Body of pancreas (tissue), 4 donors: ENCODE data around the gene RNF11. TPM values are rescaled to one million over a fixed set of nuclear protein-coding genes. Genes with fewer than 3 reads are reported as not detected.

Experiments used
- ATAC-seq: fragments of 150-250 bp; one replicate; pipeline ENCODE4 v1.9.1; 2016
- DNase-seq, 4 donors: peaks; one replicate each; pipeline ENCODE4 v3.0.0-alpha.2; 2019
- H3K27ac ChIP-seq, 4 donors: fragments of 200-600 bp; sonication (generic); 1 replicate in 3 of 4; 2 replicates in 1 of 4; pipeline versions ENCODE4 v1.5.1 to v1.6.1; 2016 to 2019; ENCODE audit warnings: mild to moderate bottlenecking in 1 of 4, mixed read lengths in 1 of 4, moderate library complexity in 1 of 4
- H3K27me3 ChIP-seq, 2 donors: fragments of 200-600 bp; sonication (generic); one replicate each; pipeline ENCODE4 v1.6.0; 2016; ENCODE audit warnings: mild to moderate bottlenecking in 1 of 2
- H3K36me3 ChIP-seq, 2 donors: fragments of 200-600 bp; sonication (generic); replicated peaks in 1 of 2; 2 replicates each; pipeline ENCODE4 v1.5.1; 2016; ENCODE audit warnings: low read depth in 2 of 2; ENCODE audit not compliant: insufficient read depth in 1 of 2
- H3K4me1 ChIP-seq: fragments of 200-600 bp; sonication (generic); one replicate; pipeline ENCODE4 v1.6.0; 2016
- H3K4me3 ChIP-seq, 2 donors: fragments of 200-600 bp; sonication (generic); 1 replicate in 1 of 2; 2 replicates in 1 of 2; pipeline ENCODE4 v1.5.1; 2016 to 2019
- H3K9me3 ChIP-seq, 3 donors: fragments of 200-600 bp; sonication (generic); 1 replicate in 2 of 3; 2 replicates in 1 of 3; pipeline ENCODE4 v1.5.1; 2016
- CTCF ChIP-seq, 7 experiments: fragments of 450-650 bp in 4 of 7; fragments of 200-600 bp in 3 of 7; sonication (generic) in 3 of 7; IDR thresholded peaks; one replicate each; pipeline ENCODE4 v1.5.1; 2016 to 2019; ENCODE audit warnings: antibody characterized with exemption in 7 of 7
- POLR2A ChIP-seq, 3 donors: fragments of 450-650 bp; IDR thresholded peaks; one replicate each; pipeline ENCODE4 v1.6.1; 2016; ENCODE audit warnings: antibody characterized with exemption in 3 of 3, mild to moderate bottlenecking in 2 of 3
- WGBS, 2 donors: methylation state at CpG; one replicate each; pipeline ENCODE4 v1.1.5; 2017; 5-methylcytosine and 5-hydroxymethylcytosine counted together
- intact Hi-C: fragments of 100-400 bp; cut with DNase I; formaldehyde crosslinking; loops from one replicate; pipeline ENCODE4 v1.15.1; 2023
- total RNA-seq, 2 donors: library from RNA; depleted of rRNA; stranded (reverse); fragments of >200 nt; gene quantifications; one replicate each; pipeline ENCODE4 v1.1.0, GENCODE V29; 2016

The RNF11 gene
- 10 to 100 TPM; 33.2 to 34.9 TPM for total RNA-seq

- peak; percentile 96 for ATAC-seq
- H3K36me3 ChIP-seq: no peaks in the 10 kb centered on the region
- peaks cover 34% of the 10 kb centered on the region for H3K4me1 ChIP-seq
- H3K4me3 ChIP-seq: peak within 1 kb of the TSS; percentile 95 to 96
- intact Hi-C loops: no loop called here
- 0% methylated on average over 19 to 42 of the region's 57 CpGs for WGBS, 2 donors
- H3K9me3 ChIP-seq: no peaks in the 10 kb centered on the region
- no peaks in the 10 kb centered on the region for H3K27me3 ChIP-seq
- H3K27ac ChIP-seq: peak within 1 kb of the TSS; percentile 87 to 96 (median 90)
- DNase-seq: peak; percentile 94 to 96 (median 95)
- TF ChIP-seq CTCF (IDR thresholded peaks at IDR 0.05) (peak in 1 of 7 experiments; percentile 30), POLR2A (IDR thresholded peaks at IDR 0.05) (peak; percentile 83 to 94 (median 88))
These were observed at the start of gene RNF11 for GRCh38 chr1:51235673-51236530. TSS of gene RNF11 (plus strand) at chr1:51236273. CDS start at chr1:51236757, 484 bp downstream.

GRCh38 chr1:51188230-51188629, 47.8 kb upstream of the RNF11 start:
- H3K4me3 ChIP-seq: no peak overlapping the region
- intact Hi-C loops: loop anchor here (10.0 kb wide), 1 partner anchor 413 kb away; no protein-coding TSS in a partner anchor
- no peak for TF ChIP-seq POLR2A (IDR thresholded peaks at IDR 0.05)
- TF ChIP-seq CTCF (IDR thresholded peaks at IDR 0.05): no peak
- H3K27me3 ChIP-seq: no peaks in the 10 kb centered on the region
- no peaks in the 10 kb centered on the region for H3K36me3 ChIP-seq
- ATAC-seq: no peak
- H3K9me3 ChIP-seq: no peaks in the 10 kb centered on the region
- no peak overlapping the region for H3K27ac ChIP-seq
- no peak for DNase-seq
- H3K4me1 ChIP-seq: no peaks in the 10 kb centered on the region

- H3K27me3 ChIP-seq: no peaks in the 10 kb centered on the region
- TF ChIP-seq CTCF (IDR thresholded peaks at IDR 0.05) (peak; percentile 52 to 92 (median 85)), POLR2A (IDR thresholded peaks at IDR 0.05) (no peak)
- 21 to 30% methylated on average over 2 of the region's 2 CpGs for WGBS, 2 donors
- H3K27ac ChIP-seq: no peak overlapping the region
- no peaks in the 10 kb centered on the region for H3K36me3 ChIP-seq
- DNase-seq (peak; percentile 33 to 53 (median 48)), ATAC-seq (peak; percentile 62)
- no peaks in the 10 kb centered on the region for H3K9me3 ChIP-seq
- no peaks in the 10 kb centered on the region for H3K4me1 ChIP-seq
- no peak overlapping the region for H3K4me3 ChIP-seq
- intact Hi-C loops: loop anchor here (10.0 kb wide), 1 partner anchor 415 kb away; no protein-coding TSS in a partner anchor
These were observed 46.5 kb upstream of the RNF11 start for GRCh38 chr1:51189421-51190073.

GRCh38 chr1:51190961-51191360, 45.1 kb upstream of the RNF11 start:
- no peaks in the 10 kb centered on the region for H3K9me3 ChIP-seq
- H3K4me3 ChIP-seq: no peak overlapping the region
- no peaks in the 10 kb centered on the region for H3K4me1 ChIP-seq
- ATAC-seq (no peak), DNase-seq (no peak)
- TF ChIP-seq POLR2A (IDR thresholded peaks at IDR 0.05): no peak
- TF ChIP-seq CTCF (IDR thresholded peaks at IDR 0.05): no peak
- no peaks in the 10 kb centered on the region for H3K36me3 ChIP-seq
- 45 to 48% methylated on average over 1 of the region's 1 CpG for WGBS, 2 donors
- no peaks in the 10 kb centered on the region for H3K27me3 ChIP-seq
- no peak overlapping the region for H3K27ac ChIP-seq
- intact Hi-C loops: no loop called here
